GM10266 (cell line): ENCODE data around the gene ABCC1.
"Not testable (repeated sequence)": the region's sequence is repeated elsewhere in the genome, so short reads cannot be mapped to it uniquely, and the experiment has no call there.

Experiments
- DNase-seq: peaks from one replicate; pipeline ENCODE4 v3.0.0; 2012; ENCODE audit errors: extremely low spot score
- CTCF ChIP-seq: IDR thresholded peaks from 2 replicates; pipeline ENCODE4 v1.5.1; 2012; ENCODE audit warnings: mild to moderate bottlenecking, low read depth; ENCODE audit not compliant: control insufficient read depth, insufficient read depth; ENCODE audit errors: missing control alignments

The ABCC1 gene

GRCh38 chr16:16159662-16160061, 210.2 kb downstream of the ABCC1 start:
- TF ChIP-seq CTCF, result no peak
- no peak for DNase-seq

GRCh38 chr16:16161319-16161718, 211.9 kb downstream of the ABCC1 start:
- no peak for DNase-seq
- TF ChIP-seq CTCF, result no peak

- not testable (repeated sequence) for DNase-seq
Observed at GRCh38 chr16:16161840-16162239, 212.4 kb downstream of the ABCC1 start.

GRCh38 chr16:16162591-16162990, 213.2 kb downstream of the ABCC1 start:
- no peak for TF ChIP-seq CTCF
- DNase-seq, result no peak

- no peak for DNase-seq
Observed at GRCh38 chr16:16163109-16163508, 213.7 kb downstream of the ABCC1 start.

GRCh38 chr16:16163571-16163970, 214.2 kb downstream of the ABCC1 start:
- DNase-seq, result no peak
- TF ChIP-seq CTCF, result no peak

More at GRCh38 chr16:16163109-16163508, 213.7 kb downstream of the ABCC1 start:
- TF ChIP-seq CTCF, result no peak

GRCh38 chr16:16164243-16164642, 214.8 kb downstream of the ABCC1 start:
- no peak for DNase-seq
- no peak for TF ChIP-seq CTCF

GRCh38 chr16:16166085-16166484, 216.7 kb downstream of the ABCC1 start:
- no peak for TF ChIP-seq CTCF
- DNase-seq, result no peak
